ENCODE measurements around the gene TCERG1L.

GRCh38 chr10:131142517-131143380, 168.8 kb downstream of the TCERG1L start:
- TF ChIP-seq CTCF (IDR thresholded peaks at IDR 0.05) (no peak), POLR2A (IDR thresholded peaks at IDR 0.05) (no peak)

All from tibial nerve (tissue), 3 donors.